H1 (cell line): Measurements from ENCODE around the gene PCDHGA8.
"Not testable (repeated sequence)": the region's sequence is repeated elsewhere in the genome, so short reads cannot be mapped to it uniquely, and the experiment has no call there.

ENCODE experiments used
- CHD2 ChIP-seq: IDR thresholded peaks from 2 replicates; pipeline ENCODE4 v1.6.1; 2012; ENCODE audit warnings: low read length, improper control_type of control experiment
- EP300 ChIP-seq, 2 experiments: IDR thresholded peaks; 1 replicate in 1 of 2; 2 replicates in 1 of 2; pipeline ENCODE4 v1.6.1; 2011 to 2012; ENCODE audit warnings: low read depth in 2 of 2, low read length in 2 of 2, mild to moderate bottlenecking in 2 of 2, borderline replicate concordance in 1 of 2, inconsistent platforms in 1 of 2, moderate library complexity in 1 of 2
- GABPA ChIP-seq: IDR thresholded peaks from 2 replicates; pipeline ENCODE4 v1.6.1; 2011; ENCODE audit warnings: mild to moderate bottlenecking, low read length, moderate library complexity, borderline replicate concordance; ENCODE audit not compliant: insufficient read depth
- MAFK ChIP-seq: IDR thresholded peaks from 2 replicates; pipeline ENCODE4 v1.6.1; 2012; ENCODE audit warnings: low read depth, mild to moderate bottlenecking, improper control_type of control experiment, low read length
- NANOG ChIP-seq: IDR thresholded peaks from 2 replicates; pipeline ENCODE4 v1.6.1; 2011; ENCODE audit warnings: low read length, low read depth, mild to moderate bottlenecking, inconsistent platforms; ENCODE audit not compliant: insufficient read depth, poor library complexity, severe bottlenecking
- POLR2A ChIP-seq, 2 experiments: IDR thresholded peaks; 1 replicate in 1 of 2; 2 replicates in 1 of 2; pipeline ENCODE4 v1.6.1; 2011; ENCODE audit warnings: low read depth in 2 of 2, low read length in 2 of 2, mild to moderate bottlenecking in 2 of 2; ENCODE audit errors: control extremely low read depth in 1 of 2
- POLR2AphosphoS5 ChIP-seq: IDR thresholded peaks from 2 replicates; pipeline ENCODE4 v1.6.1; 2011; ENCODE audit warnings: low read depth, low read length
- POU5F1 ChIP-seq: IDR thresholded peaks from 2 replicates; pipeline ENCODE4 v1.6.1; 2011; ENCODE audit warnings: low read depth, mild to moderate bottlenecking, low read length, moderate library complexity
- RXRA ChIP-seq: IDR thresholded peaks from 2 replicates; pipeline ENCODE4 v1.6.1; 2011; ENCODE audit warnings: low read depth, mild to moderate bottlenecking, low read length, moderate library complexity; ENCODE audit not compliant: insufficient read depth
- SUZ12 ChIP-seq: fragments of 200-600 bp; sonication (generic); IDR thresholded peaks from 2 replicates; pipeline ENCODE4 v1.6.1; 2012; ENCODE audit warnings: mild to moderate bottlenecking, inconsistent platforms, low read length, moderate library complexity, mixed read lengths
- YY1 ChIP-seq: IDR thresholded peaks from 2 replicates; pipeline ENCODE4 v1.6.1; 2011; ENCODE audit warnings: low read depth, mild to moderate bottlenecking, low read length
- TF ChIP-seq, protein P1 (sequence below), 3 experiments: IDR thresholded peaks; 1 replicate in 2 of 3; 2 replicates in 1 of 3; pipeline versions ENCODE4 v1.5.1 to v1.6.1; 2011; ENCODE audit warnings: low read length in 3 of 3, mild to moderate bottlenecking in 3 of 3, inconsistent platforms in 2 of 3, low read depth in 1 of 3, moderate library complexity in 1 of 3; ENCODE audit not compliant: insufficient read depth in 1 of 3; ENCODE audit errors: control extremely low read depth in 1 of 3
- TF ChIP-seq, protein P2 (sequence below): IDR thresholded peaks from 2 replicates; pipeline ENCODE4 v1.6.1; 2012; ENCODE audit warnings: inconsistent platforms
- TF ChIP-seq, protein P3 (sequence below): IDR thresholded peaks from 2 replicates; pipeline ENCODE4 v1.6.1; 2011; ENCODE audit warnings: low read length, improper control_type of control experiment

DNA sequence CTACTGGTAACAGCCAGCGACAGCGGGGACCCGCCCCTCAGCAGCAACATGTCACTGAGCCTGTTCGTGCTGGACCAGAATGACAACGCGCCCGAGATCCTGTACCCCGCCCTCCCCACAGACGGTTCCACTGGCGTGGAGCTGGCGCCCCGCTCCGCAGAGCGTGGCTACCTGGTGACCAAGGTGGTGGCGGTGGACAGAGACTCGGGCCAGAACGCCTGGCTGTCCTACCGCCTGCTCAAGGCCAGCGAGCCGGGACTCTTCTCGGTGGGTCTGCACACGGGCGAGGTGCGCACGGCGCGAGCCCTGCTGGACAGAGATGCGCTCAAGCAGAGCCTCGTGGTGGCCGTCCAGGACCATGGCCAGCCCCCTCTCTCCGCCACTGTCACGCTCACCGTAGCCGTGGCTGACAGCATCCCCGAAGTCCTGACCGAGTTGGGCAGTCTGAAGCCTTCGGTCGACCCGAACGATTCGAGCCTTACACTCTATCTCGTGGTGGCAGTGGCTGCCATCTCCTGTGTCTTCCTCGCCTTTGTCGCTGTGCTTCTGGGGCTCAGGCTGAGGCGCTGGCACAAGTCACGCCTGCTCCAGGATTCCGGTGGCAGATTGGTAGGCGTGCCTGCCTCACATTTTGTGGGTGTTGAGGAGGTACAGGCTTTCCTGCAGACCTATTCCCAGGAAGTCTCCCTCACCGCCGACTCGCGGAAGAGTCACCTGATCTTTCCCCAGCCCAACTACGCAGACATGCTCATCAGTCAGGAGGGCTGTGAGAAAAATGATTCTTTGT, 2.2 kb downstream of the PCDHGA8 start:
- TF ChIP-seq, protein P1, sequence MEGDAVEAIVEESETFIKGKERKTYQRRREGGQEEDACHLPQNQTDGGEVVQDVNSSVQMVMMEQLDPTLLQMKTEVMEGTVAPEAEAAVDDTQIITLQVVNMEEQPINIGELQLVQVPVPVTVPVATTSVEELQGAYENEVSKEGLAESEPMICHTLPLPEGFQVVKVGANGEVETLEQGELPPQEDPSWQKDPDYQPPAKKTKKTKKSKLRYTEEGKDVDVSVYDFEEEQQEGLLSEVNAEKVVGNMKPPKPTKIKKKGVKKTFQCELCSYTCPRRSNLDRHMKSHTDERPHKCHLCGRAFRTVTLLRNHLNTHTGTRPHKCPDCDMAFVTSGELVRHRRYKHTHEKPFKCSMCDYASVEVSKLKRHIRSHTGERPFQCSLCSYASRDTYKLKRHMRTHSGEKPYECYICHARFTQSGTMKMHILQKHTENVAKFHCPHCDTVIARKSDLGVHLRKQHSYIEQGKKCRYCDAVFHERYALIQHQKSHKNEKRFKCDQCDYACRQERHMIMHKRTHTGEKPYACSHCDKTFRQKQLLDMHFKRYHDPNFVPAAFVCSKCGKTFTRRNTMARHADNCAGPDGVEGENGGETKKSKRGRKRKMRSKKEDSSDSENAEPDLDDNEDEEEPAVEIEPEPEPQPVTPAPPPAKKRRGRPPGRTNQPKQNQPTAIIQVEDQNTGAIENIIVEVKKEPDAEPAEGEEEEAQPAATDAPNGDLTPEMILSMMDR (IDR thresholded peaks at IDR 0.05; ENCODE audit: control extremely low read depth in 1 of 3, insufficient read depth in 1 of 3, low read depth in 1 of 3, low read length in 3 of 3): not testable (repeated sequence)
- TF ChIP-seq POU5F1; MAFK; SUZ12; GABPA; RXRA; YY1; NANOG; POLR2AphosphoS5; CHD2; EP300 (IDR thresholded peaks at IDR 0.05; ENCODE audit: borderline replicate concordance in 1 of 2, low read depth in 2 of 2, low read length in 2 of 2); POLR2A (IDR thresholded peaks at IDR 0.05; ENCODE audit: control extremely low read depth in 1 of 2, low read depth in 2 of 2, low read length in 2 of 2): not testable (repeated sequence)
- TF ChIP-seq, protein P2, sequence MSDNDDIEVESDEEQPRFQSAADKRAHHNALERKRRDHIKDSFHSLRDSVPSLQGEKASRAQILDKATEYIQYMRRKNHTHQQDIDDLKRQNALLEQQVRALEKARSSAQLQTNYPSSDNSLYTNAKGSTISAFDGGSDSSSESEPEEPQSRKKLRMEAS: not testable (repeated sequence)
- TF ChIP-seq, protein P3, sequence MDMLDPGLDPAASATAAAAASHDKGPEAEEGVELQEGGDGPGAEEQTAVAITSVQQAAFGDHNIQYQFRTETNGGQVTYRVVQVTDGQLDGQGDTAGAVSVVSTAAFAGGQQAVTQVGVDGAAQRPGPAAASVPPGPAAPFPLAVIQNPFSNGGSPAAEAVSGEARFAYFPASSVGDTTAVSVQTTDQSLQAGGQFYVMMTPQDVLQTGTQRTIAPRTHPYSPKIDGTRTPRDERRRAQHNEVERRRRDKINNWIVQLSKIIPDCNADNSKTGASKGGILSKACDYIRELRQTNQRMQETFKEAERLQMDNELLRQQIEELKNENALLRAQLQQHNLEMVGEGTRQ: not testable (repeated sequence)
